Fibroblast of lung (primary cell): ENCODE results near the gene MICAL3. TPM values are rescaled to one million over a fixed set of nuclear protein-coding genes. Genes with fewer than 3 reads are reported as not detected.

Experiments
- DNase-seq, 2 donors: peaks; one replicate each; pipeline versions ENCODE4 v3.0.0 to v3.0.0-alpha.2; 2010; ENCODE audit warnings: low read depth in 2 of 2
- H2AFZ ChIP-seq: 2 replicates; pipeline ENCODE4 v1.5.1; 2012; ENCODE audit warnings: low read length, control low read depth, inconsistent platforms
- H3K27ac ChIP-seq: 2 replicates; pipeline ENCODE4 v1.5.1; 2011; ENCODE audit warnings: low read length, control low read depth; ENCODE audit not compliant: insufficient read depth
- H3K27me3 ChIP-seq: 2 replicates; pipeline ENCODE4 v1.5.1; 2011; ENCODE audit warnings: mild to moderate bottlenecking, low read length; ENCODE audit not compliant: control insufficient read depth, insufficient read depth
- H3K36me3 ChIP-seq: 2 replicates; pipeline ENCODE4 v1.5.1; 2011; ENCODE audit warnings: low read length; ENCODE audit not compliant: control insufficient read depth, insufficient read depth
- H3K4me1 ChIP-seq: 2 replicates; pipeline ENCODE4 v1.5.1; 2011; ENCODE audit warnings: low read length; ENCODE audit not compliant: control insufficient read depth, insufficient read depth; ENCODE audit errors: extremely low read depth
- H3K4me2 ChIP-seq: 2 replicates; pipeline ENCODE4 v1.5.1; 2011; ENCODE audit warnings: low read length, control low read depth; ENCODE audit not compliant: insufficient read depth; ENCODE audit errors: extremely low read depth
- H3K4me3 ChIP-seq, 4 experiments: fragments of 200-600 bp in 1 of 4; sonication (generic) in 1 of 4; replicated peaks in 1 of 4; 2 replicates each; pipeline ENCODE4 v1.5.1; 2011 to 2016; ENCODE audit warnings: low read length in 4 of 4, low read depth in 3 of 4, mild to moderate bottlenecking in 3 of 4, control low read depth in 2 of 4, inconsistent platforms in 1 of 4, mixed read lengths in 1 of 4; ENCODE audit not compliant: insufficient read depth in 1 of 4; ENCODE audit errors: control extremely low read depth in 1 of 4
- H3K79me2 ChIP-seq: 2 replicates; pipeline ENCODE4 v1.5.1; 2012; ENCODE audit warnings: mild to moderate bottlenecking, low read length, inconsistent platforms; ENCODE audit not compliant: control insufficient read depth, insufficient read depth
- H3K9ac ChIP-seq: 2 replicates; pipeline ENCODE4 v1.5.1; 2011; ENCODE audit warnings: mild to moderate bottlenecking, low read length, control low read depth; ENCODE audit not compliant: insufficient read depth
- H3K9me3 ChIP-seq: 2 replicates; pipeline ENCODE4 v1.5.1; 2012; ENCODE audit warnings: low read depth, low read length; ENCODE audit not compliant: control insufficient read depth, insufficient read depth
- H4K20me1 ChIP-seq: 2 replicates; pipeline ENCODE4 v1.5.1; 2011; ENCODE audit warnings: low read length; ENCODE audit not compliant: control insufficient read depth, insufficient read depth; ENCODE audit errors: extremely low read depth
- CTCF ChIP-seq, 2 donors: IDR thresholded peaks in 1 of 2; conservative IDR thresholded peaks in 1 of 2; 1 replicate in 1 of 2; 2 replicates in 1 of 2; pipeline ENCODE4 v1.5.1; 2011 to 2012; ENCODE audit warnings: low read length in 2 of 2, control low read depth in 1 of 2, inconsistent platforms in 1 of 2, low read depth in 1 of 2, mild to moderate bottlenecking in 1 of 2
- EZH2 ChIP-seq: IDR thresholded peaks from 2 replicates; pipeline ENCODE4 v1.5.1; 2012; ENCODE audit warnings: low read length, control low read depth, mild to moderate bottlenecking; ENCODE audit errors: missing control alignments
- polyA plus RNA-seq, 2 donors: library from polyadenylated mRNA; depleted of rRNA in 1 of 2; stranded (reverse) in 1 of 2; unstranded in 1 of 2; fragments of >200 nt; gene quantifications; 2 replicates each; pipeline ENCODE4 v1.2.1, GENCODE V29; 2011 to 2012; ENCODE audit warnings: missing spikeins in 1 of 2
- total RNA-seq: library from RNA; depleted of rRNA; stranded (reverse); fragments of >200 nt; gene quantifications from 2 replicates; pipeline ENCODE4 v1.2.1, GENCODE V29; 2014

MICAL3 gene
- total and polyA plus RNA-seq, 2 donors (not counting 1 experiment from before 2014, with no cell fraction given): 10.8 to 22.6 TPM

DNA sequence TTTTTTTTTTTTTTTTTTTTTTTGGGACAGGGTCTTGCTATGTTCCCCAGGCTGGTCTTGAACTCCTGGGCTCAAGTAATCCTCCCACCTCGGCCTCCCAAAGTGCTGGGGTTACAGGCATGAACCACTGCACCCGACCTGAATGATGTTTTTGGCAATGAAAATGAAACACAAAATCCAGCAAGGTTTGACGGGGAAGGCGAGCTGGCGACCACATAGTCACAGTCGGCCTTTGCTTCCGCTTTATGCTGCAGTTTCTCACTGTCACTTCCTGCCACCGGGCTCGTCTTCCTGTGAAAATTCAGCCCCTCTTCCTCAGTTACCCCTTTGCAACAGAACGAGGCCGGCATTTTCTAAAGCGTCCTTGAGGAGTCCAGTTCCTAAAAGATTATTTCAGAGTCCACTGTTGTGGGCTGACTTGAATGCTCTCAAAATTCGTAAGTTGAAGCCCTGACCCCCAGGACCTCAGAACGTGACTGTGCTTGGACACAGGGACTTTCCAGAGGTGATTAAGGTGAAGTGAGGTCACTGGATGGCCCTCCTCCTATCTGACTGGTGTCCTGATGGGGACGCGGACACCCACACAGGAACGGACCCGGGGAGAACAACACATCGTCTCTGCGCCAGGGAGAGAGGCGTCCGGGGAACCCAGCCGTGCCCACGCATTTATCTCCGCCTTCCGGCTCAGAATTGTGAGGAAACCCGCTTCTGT, 247.2 kb downstream of the MICAL3 start:
- peaks cover 13% of the 10 kb centered on the region for H3K4me1 ChIP-seq
- no peaks in the 10 kb centered on the region for H3K36me3 ChIP-seq
- TF ChIP-seq EZH2: no peak
- TF ChIP-seq CTCF (conservative IDR thresholded peaks at IDR 0.05 in 1 of 2, IDR thresholded peaks at IDR 0.05 in 1 of 2; ENCODE audit: low read depth in 1 of 2, low read length in 2 of 2): no peak
- H3K27ac ChIP-seq: no peak overlapping the region
- H3K9ac ChIP-seq: no peak overlapping the region
- no peaks in the 10 kb centered on the region for H3K27me3 ChIP-seq
- H3K4me3 ChIP-seq: no peak overlapping the region
- no peak for DNase-seq
- no peaks in the 10 kb centered on the region for H3K9me3 ChIP-seq
- no peaks in the 10 kb centered on the region for H4K20me1 ChIP-seq
- no peaks in the 10 kb centered on the region for H3K79me2 ChIP-seq
- no peak overlapping the region for H3K4me2 ChIP-seq
- H2AFZ ChIP-seq: no peak overlapping the region

GRCh38 chr22:17775781-17776465, 248.4 kb downstream of the MICAL3 start:
- Histone ChIP-seq H3K9me3 (no peaks in the 10 kb centered on the region), H3K4me2 (no peak overlapping the region), H3K4me1 (peaks cover 11% of the 10 kb centered on the region), H3K9ac (no peak overlapping the region), H3K36me3 (no peaks in the 10 kb centered on the region), H4K20me1 (no peaks in the 10 kb centered on the region), H3K79me2 (no peaks in the 10 kb centered on the region), H3K4me3 (no peak overlapping the region), H2AFZ (no peak overlapping the region), H3K27ac (no peak overlapping the region), H3K27me3 (no peaks in the 10 kb centered on the region)
- TF ChIP-seq CTCF (conservative IDR thresholded peaks at IDR 0.05 in 1 of 2, IDR thresholded peaks at IDR 0.05 in 1 of 2; ENCODE audit: low read depth in 1 of 2, low read length in 2 of 2) (no peak), EZH2 (no peak)
- no peak for DNase-seq

DNA sequence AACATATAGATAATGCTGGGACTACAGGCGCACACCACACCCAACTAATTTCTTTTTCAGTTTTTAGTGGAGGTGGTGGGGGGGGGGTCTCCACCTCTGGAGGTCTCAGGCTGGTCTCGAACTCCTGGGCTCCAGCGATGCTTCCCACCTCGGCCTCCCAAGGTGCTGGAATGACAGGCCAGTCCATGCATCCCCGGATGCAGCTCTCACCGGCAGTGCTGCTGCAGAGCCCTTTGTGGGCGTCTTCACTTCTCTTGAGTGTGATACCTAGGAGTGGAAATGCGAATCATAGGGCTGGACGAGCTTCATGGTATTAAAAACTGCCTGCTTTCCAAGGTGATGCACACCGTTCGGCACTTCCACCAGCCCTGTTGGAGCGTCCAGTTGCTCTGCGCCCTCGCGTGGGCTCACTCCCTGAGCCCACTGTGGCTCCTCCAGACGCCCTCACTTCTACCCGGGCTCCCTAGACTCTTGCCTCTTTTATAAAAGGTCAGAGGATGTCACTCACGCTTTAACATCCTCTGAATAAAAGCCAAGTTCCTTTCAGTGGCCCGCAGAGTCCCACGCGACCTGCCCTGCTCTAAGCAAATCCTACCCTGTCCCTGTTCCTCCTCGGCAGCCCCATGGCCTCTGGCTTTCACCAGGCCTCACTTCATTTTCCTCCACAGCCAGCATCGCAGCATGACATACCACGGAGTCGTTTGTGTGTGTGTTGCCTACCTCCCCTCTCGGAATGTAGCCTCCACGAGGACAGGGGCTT, 249.3 kb downstream of the MICAL3 start:
- no peak for TF ChIP-seq CTCF (conservative IDR thresholded peaks at IDR 0.05 in 1 of 2, IDR thresholded peaks at IDR 0.05 in 1 of 2; ENCODE audit: low read depth in 1 of 2, low read length in 2 of 2)
- no peak for TF ChIP-seq EZH2
- Histone ChIP-seq H2AFZ (no peak overlapping the region), H3K36me3 (no peaks in the 10 kb centered on the region), H3K9me3 (no peaks in the 10 kb centered on the region), H3K27me3 (no peaks in the 10 kb centered on the region), H3K27ac (no peak overlapping the region), H4K20me1 (no peaks in the 10 kb centered on the region), H3K9ac (no peak overlapping the region), H3K4me3 (peak overlapping the region in 2 of 4 experiments; percentile 55 to 67), H3K4me1 (peaks cover 11% of the 10 kb centered on the region), H3K4me2 (no peak overlapping the region), H3K79me2 (no peaks in the 10 kb centered on the region)
- no peak for DNase-seq
